ENCODE data around the gene KIF15.
A peak's percentile ranks its signal among the peaks of the same experiment; 100 is the strongest.
"Not testable (repeated sequence)": the region's sequence is repeated elsewhere in the genome, so short reads cannot be mapped to it uniquely, and the experiment has no call there.

KIF15 gene, protein sequence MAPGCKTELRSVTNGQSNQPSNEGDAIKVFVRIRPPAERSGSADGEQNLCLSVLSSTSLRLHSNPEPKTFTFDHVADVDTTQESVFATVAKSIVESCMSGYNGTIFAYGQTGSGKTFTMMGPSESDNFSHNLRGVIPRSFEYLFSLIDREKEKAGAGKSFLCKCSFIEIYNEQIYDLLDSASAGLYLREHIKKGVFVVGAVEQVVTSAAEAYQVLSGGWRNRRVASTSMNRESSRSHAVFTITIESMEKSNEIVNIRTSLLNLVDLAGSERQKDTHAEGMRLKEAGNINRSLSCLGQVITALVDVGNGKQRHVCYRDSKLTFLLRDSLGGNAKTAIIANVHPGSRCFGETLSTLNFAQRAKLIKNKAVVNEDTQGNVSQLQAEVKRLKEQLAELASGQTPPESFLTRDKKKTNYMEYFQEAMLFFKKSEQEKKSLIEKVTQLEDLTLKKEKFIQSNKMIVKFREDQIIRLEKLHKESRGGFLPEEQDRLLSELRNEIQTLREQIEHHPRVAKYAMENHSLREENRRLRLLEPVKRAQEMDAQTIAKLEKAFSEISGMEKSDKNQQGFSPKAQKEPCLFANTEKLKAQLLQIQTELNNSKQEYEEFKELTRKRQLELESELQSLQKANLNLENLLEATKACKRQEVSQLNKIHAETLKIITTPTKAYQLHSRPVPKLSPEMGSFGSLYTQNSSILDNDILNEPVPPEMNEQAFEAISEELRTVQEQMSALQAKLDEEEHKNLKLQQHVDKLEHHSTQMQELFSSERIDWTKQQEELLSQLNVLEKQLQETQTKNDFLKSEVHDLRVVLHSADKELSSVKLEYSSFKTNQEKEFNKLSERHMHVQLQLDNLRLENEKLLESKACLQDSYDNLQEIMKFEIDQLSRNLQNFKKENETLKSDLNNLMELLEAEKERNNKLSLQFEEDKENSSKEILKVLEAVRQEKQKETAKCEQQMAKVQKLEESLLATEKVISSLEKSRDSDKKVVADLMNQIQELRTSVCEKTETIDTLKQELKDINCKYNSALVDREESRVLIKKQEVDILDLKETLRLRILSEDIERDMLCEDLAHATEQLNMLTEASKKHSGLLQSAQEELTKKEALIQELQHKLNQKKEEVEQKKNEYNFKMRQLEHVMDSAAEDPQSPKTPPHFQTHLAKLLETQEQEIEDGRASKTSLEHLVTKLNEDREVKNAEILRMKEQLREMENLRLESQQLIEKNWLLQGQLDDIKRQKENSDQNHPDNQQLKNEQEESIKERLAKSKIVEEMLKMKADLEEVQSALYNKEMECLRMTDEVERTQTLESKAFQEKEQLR (N-terminal part only)

DNA sequence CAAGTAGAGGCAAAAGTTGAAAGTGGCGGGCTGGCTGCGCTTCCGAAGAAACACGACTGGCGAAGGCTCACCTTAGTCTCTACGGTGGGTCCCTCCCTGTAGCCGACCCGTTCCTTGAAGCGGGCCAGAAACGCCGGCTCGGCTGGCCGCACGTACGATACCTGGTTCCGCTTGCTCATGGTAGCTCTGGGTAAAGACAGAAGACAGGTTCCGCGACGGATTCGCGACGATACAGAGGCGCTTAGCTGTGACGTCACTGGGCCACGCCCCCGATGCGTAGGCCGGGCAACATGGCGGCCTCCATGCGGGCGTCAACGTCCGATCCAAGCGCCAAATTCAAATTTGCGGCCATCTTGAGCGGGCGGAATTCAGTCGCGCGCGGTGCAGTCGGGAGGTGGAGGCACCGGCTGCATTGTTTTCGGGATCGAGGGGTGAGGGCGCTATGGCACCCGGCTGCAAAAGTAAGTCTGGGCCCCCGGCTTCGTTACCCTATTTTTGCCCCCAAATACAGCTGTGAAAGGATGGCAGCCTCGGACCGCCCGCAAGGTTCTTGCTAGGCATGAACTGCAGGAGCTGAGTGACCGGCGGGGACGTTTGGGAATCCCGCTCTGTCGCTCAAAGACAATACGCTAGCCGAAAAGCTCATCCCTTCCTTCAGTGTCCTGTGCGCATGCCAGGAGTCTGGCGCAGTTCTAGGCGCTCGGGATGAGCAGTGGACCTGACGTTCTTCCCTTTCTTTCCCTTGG is at the start of gene KIF15, which contains the start of gene KIAA1143:
Gene KIF15 (plus strand): TSS at position 371 of the 746 bp plus-strand sequence. CDS start 72 bp downstream, at position 443.
Gene KIAA1143 (minus strand): TSS at position 196 of the 746 bp plus-strand sequence. CDS start 17 bp downstream, at position 179.
- peak; percentile 62 for DNase-seq

GRCh38 chr3:44712455-44713075 is 49.0 kb upstream of the KIF15 start, which contains the start of gene ZNF502:
Gene ZNF502, plus strand, starts transcription at chr3:44712660. Its CDS starts 7,602 bp downstream, at chr3:44720262.
- no peak for DNase-seq

- DNase-seq = no peak
These were observed 40.1 kb upstream of the KIF15 start for GRCh38 chr3:44721231-44722102.

GRCh38 chr3:44722103-44722401 is 39.5 kb upstream of the KIF15 start:
- no peak for DNase-seq

DNA sequence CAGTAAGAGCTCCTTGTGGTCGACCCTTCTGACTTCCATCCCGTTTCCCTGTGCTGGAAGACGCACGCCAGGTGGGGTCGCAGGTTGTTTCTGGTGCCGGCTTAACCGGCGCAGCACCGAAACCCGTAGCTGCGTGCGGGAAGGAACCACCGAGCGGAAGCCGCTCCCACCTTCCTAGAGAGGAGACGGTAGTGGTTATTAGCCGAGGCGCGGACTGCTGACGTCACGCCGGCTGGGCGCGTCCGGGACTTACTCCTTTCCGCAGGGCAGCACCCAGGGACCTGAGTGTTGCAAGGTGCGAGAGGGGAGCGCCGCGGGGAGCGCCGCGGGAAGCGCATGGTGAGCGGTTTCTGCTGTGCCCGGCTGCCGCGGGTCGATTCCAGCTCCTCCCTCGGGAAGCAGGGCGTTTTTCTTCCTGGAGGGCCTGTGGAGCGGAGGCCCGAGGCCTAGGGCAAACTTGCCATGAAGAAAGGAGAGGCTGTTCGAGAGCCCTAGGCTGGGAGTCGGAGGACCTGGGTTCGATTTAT is 32.1 kb upstream of the KIF15 start, which contains the start of gene ZNF501:
Gene ZNF501 (plus strand): TSS at position 252 of the 527 bp plus-strand sequence. CDS start 4,787 bp downstream, outside the sequence.
- peak; percentile 1 for DNase-seq

DNA sequence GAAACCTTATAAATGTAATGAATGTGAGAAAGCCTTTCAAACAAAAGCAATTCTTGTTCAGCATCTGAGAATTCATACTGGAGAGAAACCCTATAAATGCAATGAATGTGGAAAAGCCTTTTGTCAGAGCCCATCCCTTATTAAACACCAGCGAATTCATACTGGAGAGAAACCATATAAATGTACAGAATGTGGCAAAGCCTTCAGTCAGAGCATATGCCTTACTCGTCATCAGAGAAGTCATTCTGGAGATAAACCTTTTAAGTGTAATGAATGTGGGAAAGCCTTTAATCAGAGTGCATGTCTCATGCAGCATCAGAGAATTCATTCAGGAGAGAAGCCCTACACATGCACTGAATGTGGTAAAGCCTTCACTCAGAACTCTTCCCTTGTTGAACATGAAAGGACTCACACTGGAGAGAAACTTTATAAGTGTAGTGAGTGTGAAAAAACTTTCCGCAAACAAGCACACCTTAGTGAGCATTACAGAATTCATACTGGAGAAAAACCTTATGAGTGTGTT is 26.9 kb upstream of the KIF15 start:
- no peak for DNase-seq

GRCh38 chr3:44761101-44761423 is 532 bp upstream of the KIF15 start:
- DNase-seq = no peak

DNA sequence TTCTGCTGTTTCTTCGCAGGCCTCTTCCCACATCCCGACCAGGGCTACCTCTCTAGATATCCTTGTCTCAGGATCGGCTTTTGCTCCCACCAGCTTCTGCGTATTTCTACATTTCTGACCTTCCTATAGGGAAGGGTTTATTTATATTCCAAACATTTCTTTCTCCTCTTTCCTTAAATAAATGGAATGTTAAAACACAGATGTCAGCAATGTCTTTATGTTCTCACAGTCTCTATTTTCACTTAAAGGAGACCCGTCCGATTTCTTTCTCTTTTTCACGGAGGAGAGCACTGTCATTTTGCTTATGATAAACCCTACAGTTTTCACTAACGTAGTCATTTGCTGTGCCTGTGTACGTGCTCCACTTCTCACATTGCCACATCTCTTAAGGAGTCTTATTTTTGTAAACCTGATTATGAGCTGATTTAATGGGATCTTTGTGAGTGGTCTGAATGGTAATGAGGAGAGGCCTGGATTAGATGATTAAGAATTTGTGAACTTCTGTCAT is 630 bp downstream of the KIF15 start:
- DNase-seq = no peak

DNA sequence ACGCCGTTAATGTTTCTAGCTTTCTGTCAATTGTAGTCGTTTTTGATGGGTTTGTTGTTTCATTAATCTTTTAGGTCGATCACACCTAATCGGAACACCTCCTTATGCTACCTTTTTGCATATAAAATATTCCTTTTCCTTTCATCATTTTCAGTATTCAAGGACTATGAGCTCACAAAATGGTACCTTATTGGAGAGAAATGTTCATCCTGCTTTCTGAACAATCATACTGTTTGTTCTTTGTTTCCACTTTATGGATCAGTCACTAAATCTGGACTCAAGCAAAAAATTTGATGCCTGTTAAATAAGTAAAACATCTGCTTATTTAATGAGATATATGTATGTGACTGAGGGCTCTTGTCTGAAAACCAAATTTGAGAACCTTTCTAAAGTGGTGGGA is 1.1 kb downstream of the KIF15 start:
- no peak for DNase-seq

- no peak for DNase-seq
These were observed 2.7 kb downstream of the KIF15 start for GRCh38 chr3:44764248-44764647.

DNA sequence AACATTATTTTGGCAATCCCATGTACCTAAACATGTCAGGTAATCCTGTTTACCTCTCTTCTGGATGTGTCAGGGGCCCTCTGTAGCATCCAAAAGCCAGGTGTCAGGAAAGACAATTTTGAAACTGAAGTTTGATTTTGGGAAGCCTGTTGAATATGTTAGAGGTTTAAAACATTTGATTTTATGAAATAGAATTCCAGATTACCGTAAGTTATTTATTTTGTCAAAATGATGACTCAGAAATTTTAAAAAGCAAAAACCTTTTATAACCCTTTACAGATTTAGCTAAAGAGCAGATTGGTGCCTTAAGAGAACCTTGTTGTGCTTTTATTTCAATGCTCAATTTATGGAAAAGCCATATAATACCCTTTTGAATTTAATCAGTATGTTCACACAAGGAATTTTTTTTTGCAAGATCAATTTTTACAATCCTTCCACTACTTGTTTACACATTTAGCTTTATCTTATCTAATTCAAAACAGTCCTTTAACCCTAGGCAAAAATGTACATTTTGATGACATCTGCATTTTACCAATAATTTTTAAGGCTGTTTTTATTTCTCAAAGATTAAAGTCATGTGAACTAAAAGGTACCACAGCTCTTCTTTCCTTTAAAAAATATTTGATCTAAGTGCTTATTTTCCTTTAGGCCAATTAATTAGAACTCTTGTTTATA is 10.0 kb downstream of the KIF15 start:
- DNase-seq = no peak

GRCh38 chr3:44772099-44772442 is 10.5 kb downstream of the KIF15 start:
- no peak for DNase-seq

- DNase-seq = no peak
These were observed 21.3 kb downstream of the KIF15 start for GRCh38 chr3:44782891-44783290.

DNA sequence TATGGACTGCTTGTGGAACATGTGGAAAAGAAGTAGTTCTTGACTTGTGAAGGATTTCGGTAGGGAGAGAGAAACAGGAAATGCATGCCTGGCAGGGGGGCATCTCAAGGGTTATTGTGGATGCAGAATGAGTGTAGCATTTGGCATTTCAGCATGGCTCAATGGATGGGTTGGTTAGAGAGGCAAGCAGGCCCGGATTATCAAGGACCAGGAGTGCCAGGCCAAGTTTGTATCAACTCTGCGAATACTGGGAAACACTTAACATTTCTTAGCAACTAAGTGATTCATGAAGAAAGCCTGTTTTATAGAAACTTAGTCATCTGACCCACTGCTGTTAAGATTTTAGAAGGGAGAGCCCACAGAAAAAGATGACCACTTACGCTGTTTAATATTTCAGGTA is 33.6 kb downstream of the KIF15 start:
- no peak for DNase-seq

- no peak for DNase-seq
These were observed 40.4 kb downstream of the KIF15 start for GRCh38 chr3:44802011-44802410.

GRCh38 chr3:44803298-44803697 is 41.7 kb downstream of the KIF15 start:
- DNase-seq = no peak

DNA sequence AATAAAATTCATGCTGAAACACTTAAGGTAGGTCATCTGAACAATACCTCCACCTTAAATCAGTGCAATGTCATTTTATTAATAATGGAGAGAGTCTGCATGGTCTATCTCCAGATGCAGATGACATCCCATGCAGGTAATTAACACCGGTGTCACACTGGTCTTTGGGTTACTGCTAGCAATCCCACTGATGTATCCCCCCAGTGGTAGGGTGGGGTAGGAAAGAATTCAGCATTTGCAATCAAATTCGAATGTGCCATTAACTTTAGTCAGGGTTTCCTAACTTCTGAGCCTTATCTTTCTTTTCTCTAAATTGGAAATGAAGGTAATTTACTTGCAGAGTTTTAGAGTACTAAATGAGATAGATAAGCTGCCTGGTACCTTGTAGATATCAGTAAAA is 44.4 kb downstream of the KIF15 start:
- DNase-seq = no peak

DNA sequence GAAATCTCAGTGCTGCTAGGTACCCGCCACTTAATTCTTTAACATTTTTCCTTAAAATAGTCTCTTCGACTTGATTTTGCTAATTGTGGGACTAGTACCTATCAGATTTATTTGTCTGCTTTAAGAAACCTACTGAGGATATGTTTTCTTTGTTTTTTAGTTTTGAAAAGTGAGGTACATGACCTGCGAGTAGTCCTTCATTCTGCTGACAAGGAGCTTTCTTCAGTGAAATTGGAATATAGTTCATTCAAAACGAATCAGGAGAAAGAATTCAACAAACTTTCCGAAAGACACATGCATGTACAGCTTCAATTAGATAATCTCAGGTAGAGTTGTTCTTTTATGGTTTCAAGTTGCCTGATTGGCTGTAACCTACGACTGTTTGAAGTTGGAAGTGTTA is 53.2 kb downstream of the KIF15 start:
- no peak for DNase-seq

DNA sequence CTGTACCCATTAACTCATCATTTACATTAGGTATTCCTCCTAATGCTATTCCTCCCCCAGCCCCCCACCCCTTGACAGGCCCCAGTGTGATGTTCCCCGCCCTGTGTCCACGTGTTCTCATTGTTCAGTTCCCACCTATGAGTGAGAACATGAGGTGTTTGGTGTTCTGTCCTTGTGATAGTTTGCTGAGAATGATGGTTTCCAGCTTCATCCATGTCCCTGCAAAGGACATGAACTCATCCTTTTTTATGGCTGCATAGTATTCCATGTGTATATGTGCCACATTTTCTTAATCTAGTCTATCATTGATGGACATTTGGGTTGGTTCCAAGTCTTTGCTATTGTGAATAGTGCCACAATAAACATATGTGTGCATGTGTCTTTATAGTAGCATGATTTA is 54.7 kb downstream of the KIF15 start:
- DNase-seq = not testable (repeated sequence)

Measured in NCI-H1436 treated with DMSO at 0.1 percent for 48 hours (cell line).